Osteoblast (primary cell): ENCODE data around the gene ADM. TPM values are rescaled to one million over a fixed set of nuclear protein-coding genes. Genes with fewer than 3 reads are reported as not detected.

Experiments
- DNase-seq: peaks from one replicate; pipeline ENCODE4 v3.0.0; 2011; ENCODE audit warnings: low spot score, mixed read lengths; ENCODE audit not compliant: insufficient read length; ENCODE audit errors: missing footprints
- H2AFZ ChIP-seq: 2 replicates; pipeline ENCODE4 v1.6.0; 2011; ENCODE audit warnings: mild to moderate bottlenecking, low read length
- H3K27ac ChIP-seq: 2 replicates; pipeline ENCODE4 v1.5.1; 2011; ENCODE audit warnings: mild to moderate bottlenecking, low read depth, low read length, moderate library complexity
- H3K27me3 ChIP-seq: 2 replicates; pipeline ENCODE4 v1.6.0; 2012; ENCODE audit warnings: mild to moderate bottlenecking, control low read depth, inconsistent platforms, low read length, moderate library complexity; ENCODE audit not compliant: insufficient read depth
- H3K36me3 ChIP-seq: 2 replicates; pipeline ENCODE4 v1.5.1; 2011; ENCODE audit warnings: mild to moderate bottlenecking, low read length, control low read depth, moderate library complexity; ENCODE audit not compliant: insufficient read depth
- H3K4me1 ChIP-seq: 2 replicates; pipeline ENCODE4 v1.5.1; 2011; ENCODE audit warnings: mild to moderate bottlenecking, low read length, control low read depth, moderate library complexity; ENCODE audit not compliant: insufficient read depth
- H3K4me2 ChIP-seq: 2 replicates; pipeline ENCODE4 v1.6.0; 2011; ENCODE audit warnings: mild to moderate bottlenecking, low read length; ENCODE audit not compliant: insufficient read depth
- H3K4me3 ChIP-seq: fragments of 200-600 bp; sonication (generic); 3 replicates; pipeline ENCODE4 v1.5.1; 2012; ENCODE audit warnings: mild to moderate bottlenecking, low read length, inconsistent platforms; ENCODE audit not compliant: insufficient read depth
- H3K79me2 ChIP-seq: 2 replicates; pipeline ENCODE4 v1.6.0; 2012; ENCODE audit warnings: mild to moderate bottlenecking, low read length, control low read depth, inconsistent platforms; ENCODE audit not compliant: insufficient read depth
- H3K9me3 ChIP-seq: 2 replicates; pipeline ENCODE4 v1.5.1; 2011; ENCODE audit warnings: low read depth, low read length, control low read depth
- H4K20me1 ChIP-seq: 2 replicates; pipeline ENCODE4 v1.6.0; 2012; ENCODE audit warnings: mild to moderate bottlenecking, low read length, control low read depth; ENCODE audit not compliant: insufficient read depth
- total RNA-seq: library from RNA; depleted of rRNA; stranded (reverse); fragments of >200 nt; gene quantifications from 2 replicates; pipeline ENCODE4 v1.2.3, GENCODE V29; 2012
- TF ChIP-seq, protein P1 (sequence below): IDR thresholded peaks from 2 replicates; pipeline ENCODE4 v1.5.1; 2011; ENCODE audit warnings: mild to moderate bottlenecking, low read depth, low read length, moderate library complexity; ENCODE audit errors: extremely low read depth

Gene ADM
- total RNA-seq, 1 donor: 250 TPM

DNA sequence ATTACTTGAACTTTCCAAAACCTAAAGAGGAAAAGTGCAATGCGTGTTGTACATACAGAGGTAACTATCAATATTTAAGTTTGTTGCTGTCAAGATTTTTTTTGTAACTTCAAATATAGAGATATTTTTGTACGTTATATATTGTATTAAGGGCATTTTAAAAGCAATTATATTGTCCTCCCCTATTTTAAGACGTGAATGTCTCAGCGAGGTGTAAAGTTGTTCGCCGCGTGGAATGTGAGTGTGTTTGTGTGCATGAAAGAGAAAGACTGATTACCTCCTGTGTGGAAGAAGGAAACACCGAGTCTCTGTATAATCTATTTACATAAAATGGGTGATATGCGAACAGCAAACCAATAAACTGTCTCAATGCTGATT lies 2.1 kb downstream of the ADM start:
- TF ChIP-seq, protein P1, sequence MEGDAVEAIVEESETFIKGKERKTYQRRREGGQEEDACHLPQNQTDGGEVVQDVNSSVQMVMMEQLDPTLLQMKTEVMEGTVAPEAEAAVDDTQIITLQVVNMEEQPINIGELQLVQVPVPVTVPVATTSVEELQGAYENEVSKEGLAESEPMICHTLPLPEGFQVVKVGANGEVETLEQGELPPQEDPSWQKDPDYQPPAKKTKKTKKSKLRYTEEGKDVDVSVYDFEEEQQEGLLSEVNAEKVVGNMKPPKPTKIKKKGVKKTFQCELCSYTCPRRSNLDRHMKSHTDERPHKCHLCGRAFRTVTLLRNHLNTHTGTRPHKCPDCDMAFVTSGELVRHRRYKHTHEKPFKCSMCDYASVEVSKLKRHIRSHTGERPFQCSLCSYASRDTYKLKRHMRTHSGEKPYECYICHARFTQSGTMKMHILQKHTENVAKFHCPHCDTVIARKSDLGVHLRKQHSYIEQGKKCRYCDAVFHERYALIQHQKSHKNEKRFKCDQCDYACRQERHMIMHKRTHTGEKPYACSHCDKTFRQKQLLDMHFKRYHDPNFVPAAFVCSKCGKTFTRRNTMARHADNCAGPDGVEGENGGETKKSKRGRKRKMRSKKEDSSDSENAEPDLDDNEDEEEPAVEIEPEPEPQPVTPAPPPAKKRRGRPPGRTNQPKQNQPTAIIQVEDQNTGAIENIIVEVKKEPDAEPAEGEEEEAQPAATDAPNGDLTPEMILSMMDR: no peak
- H3K36me3 ChIP-seq: peaks cover 18% of the 10 kb centered on the region
- H4K20me1 ChIP-seq: peaks cover 24% of the 10 kb centered on the region
- DNase-seq: no peak
- no peaks in the 10 kb centered on the region for H3K9me3 ChIP-seq
- no peaks in the 10 kb centered on the region for H3K27me3 ChIP-seq
- H3K27ac ChIP-seq: peak overlapping the region; percentile 81
- H3K79me2 ChIP-seq: peaks cover 37% of the 10 kb centered on the region
- H3K4me1 ChIP-seq: peaks cover 24% of the 10 kb centered on the region
- peak overlapping the region; percentile 97 for H3K4me2 ChIP-seq
- peak overlapping the region; percentile 93 for H3K4me3 ChIP-seq
- H2AFZ ChIP-seq: no peak overlapping the region

DNA sequence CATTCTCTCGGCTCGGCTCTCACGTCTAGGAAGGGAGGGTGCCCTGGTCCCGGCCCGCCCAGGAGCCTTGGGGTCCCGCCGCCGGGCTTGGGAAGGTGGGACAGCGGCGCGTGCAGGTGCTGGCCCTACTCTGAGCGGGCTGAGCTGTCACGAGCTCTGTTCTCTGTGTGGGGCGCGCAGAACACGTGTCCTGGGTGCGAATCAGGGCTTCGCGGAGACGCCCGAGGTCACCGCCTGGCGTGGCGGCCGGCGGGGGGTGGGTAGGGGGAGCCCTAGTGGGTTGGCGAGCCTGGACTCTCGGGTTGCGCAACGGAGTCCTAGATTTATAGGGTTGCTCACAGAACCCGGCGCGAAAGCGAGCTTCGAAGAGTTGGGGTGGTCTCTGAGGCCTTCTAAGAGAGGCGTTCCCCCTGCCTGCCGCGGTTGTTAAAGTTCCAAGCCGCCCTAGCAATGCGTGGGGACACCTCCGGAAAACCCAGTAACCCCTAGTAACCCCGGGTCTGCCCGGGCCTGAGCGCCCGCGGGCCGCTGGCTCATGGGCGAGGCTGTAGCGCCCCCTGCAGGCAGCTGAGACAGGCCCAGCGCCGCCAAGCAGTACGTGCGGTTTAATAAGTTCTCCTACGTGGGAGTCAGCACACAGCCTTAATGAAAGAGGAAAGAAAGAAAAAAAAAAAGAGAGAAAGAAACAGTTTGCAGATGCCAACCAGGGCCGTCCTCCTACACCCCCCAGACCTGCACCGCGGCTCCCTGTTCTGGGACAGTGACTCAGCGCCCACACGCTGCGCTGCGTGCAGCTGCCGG lies 2.7 kb downstream of the ADM start:
- Histone ChIP-seq H3K27ac (peak overlapping the region; percentile 81), H3K4me3 (peak overlapping the region; percentile 93), H3K9me3 (no peaks in the 10 kb centered on the region), H3K4me1 (peaks cover 19% of the 10 kb centered on the region), H3K79me2 (peaks cover 37% of the 10 kb centered on the region), H3K27me3 (no peaks in the 10 kb centered on the region), H3K4me2 (peak overlapping the region; percentile 97), H3K36me3 (peaks cover 18% of the 10 kb centered on the region), H2AFZ (peak overlapping the region; percentile 12), H4K20me1 (peaks cover 24% of the 10 kb centered on the region)
- TF ChIP-seq, protein P1: peak; percentile 88
- DNase-seq: peak; percentile 97

DNA sequence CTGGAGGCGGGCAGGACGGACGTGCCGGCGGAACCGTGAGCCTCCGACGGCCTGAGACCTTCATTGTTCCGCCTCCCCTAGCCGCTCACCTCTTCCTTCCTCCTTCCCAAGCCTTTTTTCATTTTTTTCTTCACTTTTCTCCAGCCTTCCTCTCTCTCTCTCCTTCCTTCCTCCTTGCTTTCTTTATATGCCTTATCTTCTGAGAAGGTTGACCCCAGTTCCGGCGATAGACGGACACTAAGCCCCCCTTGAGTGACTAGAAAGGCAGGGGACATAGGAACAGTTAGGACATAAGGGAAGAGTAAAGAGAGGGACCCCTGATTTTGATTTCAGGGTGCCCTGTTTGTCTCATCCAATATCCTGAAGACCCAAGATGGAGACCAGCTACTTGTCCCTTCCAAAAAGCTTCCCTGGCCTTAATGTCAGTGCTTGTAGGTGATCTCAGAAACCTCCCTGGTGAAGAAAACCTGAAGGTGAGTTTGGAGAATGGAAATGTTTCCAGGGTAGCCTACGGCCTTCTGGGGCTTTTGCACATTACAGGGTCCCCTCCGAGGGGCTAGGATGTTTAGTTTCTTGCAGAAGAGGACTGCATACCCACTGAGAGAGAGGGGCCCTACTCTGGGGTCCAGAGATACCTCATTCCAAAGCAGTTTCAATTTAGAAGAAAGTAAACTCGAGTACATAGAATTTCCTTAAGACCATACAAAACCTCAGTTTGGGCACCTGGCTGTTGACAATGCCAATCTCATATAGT lies 3.5 kb downstream of the ADM start:
- Histone ChIP-seq H3K36me3 (peaks cover 18% of the 10 kb centered on the region), H2AFZ (no peak overlapping the region), H3K9me3 (no peaks in the 10 kb centered on the region), H3K27me3 (no peaks in the 10 kb centered on the region), H4K20me1 (peaks cover 24% of the 10 kb centered on the region), H3K79me2 (peaks cover 31% of the 10 kb centered on the region), H3K4me1 (peaks cover 16% of the 10 kb centered on the region), H3K4me2 (peak overlapping the region; percentile 97), H3K4me3 (peak overlapping the region; percentile 93), H3K27ac (peak overlapping the region; percentile 81)
- TF ChIP-seq, protein P1: no peak
- DNase-seq: no peak
